ENCODE results near the gene ENOX1. TPM values are rescaled to one million over a fixed set of nuclear protein-coding genes. Genes with fewer than 3 reads are reported as not detected.

The ENOX1 gene
- total and polyA plus RNA-seq, 4 donors: 0.33 to 7.7 (median 1.1) TPM

- H3K4me3 ChIP-seq: no peak overlapping the region
These were observed 123.8 kb downstream of the ENOX1 start for GRCh38 chr13:43662976-43663375.

GRCh38 chr13:43661161-43661830, 125.5 kb downstream of the ENOX1 start:
- Histone ChIP-seq H3K27me3 (ENCODE audit: control insufficient read depth in 3 of 3, insufficient read depth in 3 of 3, low read length in 2 of 3) (no peaks in the 10 kb centered on the region), H3K36me3 (ENCODE audit: control insufficient read depth in 4 of 4, insufficient read depth in 4 of 4, low read length in 4 of 4) (no peaks in the 10 kb centered on the region), H3K4me1 (ENCODE audit: control insufficient read depth in 5 of 5, insufficient read depth in 5 of 5, low read length in 5 of 5) (peaks cover 0 to 23% (median 8%) of the 10 kb centered on the region in 5 donors), H3K27ac (ENCODE audit: low read depth in 1 of 2, low read length in 1 of 2) (no peak overlapping the region), H3K4me3 (no peak overlapping the region), H3K9me3 (ENCODE audit: control insufficient read depth in 4 of 4, insufficient read depth in 3 of 4, low read length in 3 of 4) (no peaks in the 10 kb centered on the region), H3K9ac (ENCODE audit: insufficient read depth in 1 of 2, low read length in 2 of 2) (no peak overlapping the region)
- ATAC-seq (ENCODE audit: insufficient read depth, low FRiP score): no peak
- DNase-seq: no peak
- no peak for TF ChIP-seq CTCF (IDR thresholded peaks at IDR 0.05; ENCODE audit: control extremely low read depth, extremely low read depth)
- 72 to 75% methylated on average over 6 of the region's 6 CpGs for WGBS, 2 donors

More at GRCh38 chr13:43662976-43663375, 123.8 kb downstream of the ENOX1 start:
- Histone ChIP-seq H3K9me3 (ENCODE audit: control insufficient read depth in 4 of 4, insufficient read depth in 3 of 4, low read length in 3 of 4) (no peaks in the 10 kb centered on the region), H3K27me3 (ENCODE audit: control insufficient read depth in 3 of 3, insufficient read depth in 3 of 3, low read length in 2 of 3) (no peaks in the 10 kb centered on the region), H3K4me1 (ENCODE audit: control insufficient read depth in 5 of 5, insufficient read depth in 5 of 5, low read length in 5 of 5) (peaks cover 0 to 23% (median 8%) of the 10 kb centered on the region in 5 donors), H3K9ac (ENCODE audit: insufficient read depth in 1 of 2, low read length in 2 of 2) (no peak overlapping the region), H3K36me3 (ENCODE audit: control insufficient read depth in 4 of 4, insufficient read depth in 4 of 4, low read length in 4 of 4) (no peaks in the 10 kb centered on the region), H3K27ac (ENCODE audit: low read depth in 1 of 2, low read length in 1 of 2) (no peak overlapping the region)
- DNase-seq (no peak), ATAC-seq (ENCODE audit: insufficient read depth, low FRiP score) (no peak)
- TF ChIP-seq CTCF (IDR thresholded peaks at IDR 0.05; ENCODE audit: control extremely low read depth, extremely low read depth): no peak

GRCh38 chr13:43657485-43657884, 129.3 kb downstream of the ENOX1 start:
- no peak for ATAC-seq (ENCODE audit: insufficient read depth, low FRiP score)

More at GRCh38 chr13:43657485-43657884, 129.3 kb downstream of the ENOX1 start:
- WGBS, 2 donors: 85 to 93% methylated on average over 3 of the region's 3 CpGs
- Histone ChIP-seq H3K4me1 (ENCODE audit: control insufficient read depth in 5 of 5, insufficient read depth in 5 of 5, low read length in 5 of 5) (peaks cover 0 to 3% (median 0%) of the 10 kb centered on the region in 5 donors), H3K27me3 (ENCODE audit: control insufficient read depth in 3 of 3, insufficient read depth in 3 of 3, low read length in 2 of 3) (no peaks in the 10 kb centered on the region), H3K4me3 (no peak overlapping the region), H3K9me3 (ENCODE audit: control insufficient read depth in 4 of 4, insufficient read depth in 3 of 4, low read length in 3 of 4) (no peaks in the 10 kb centered on the region), H3K9ac (ENCODE audit: insufficient read depth in 1 of 2, low read length in 2 of 2) (no peak overlapping the region), H3K36me3 (ENCODE audit: control insufficient read depth in 4 of 4, insufficient read depth in 4 of 4, low read length in 4 of 4) (no peaks in the 10 kb centered on the region), H3K27ac (ENCODE audit: low read depth in 1 of 2, low read length in 1 of 2) (no peak overlapping the region)
- TF ChIP-seq CTCF (IDR thresholded peaks at IDR 0.05; ENCODE audit: control extremely low read depth, extremely low read depth): no peak
- DNase-seq: no peak
